ENCODE data around the gene MYO1D. TPM values are rescaled to one million over a fixed set of nuclear protein-coding genes. Genes with fewer than 3 reads are reported as not detected.

The MYO1D gene
- total and polyA plus RNA-seq, 4 donors, result 4.5 to 22.9 (median 13.3) TPM

GRCh38 chr17:32899236-32900013 lies 22.5 kb upstream of the MYO1D start:
- 75% methylated on average over 2 of the region's 2 CpGs for WGBS
- H3K27ac ChIP-seq (ENCODE audit: low read depth in 1 of 2, low read length in 2 of 2), result no peak overlapping the region
- no peaks in the 10 kb centered on the region for H3K27me3 ChIP-seq (ENCODE audit: control insufficient read depth in 4 of 4, insufficient read depth in 4 of 4, low read length in 3 of 4)

More at GRCh38 chr17:32899236-32900013, 22.5 kb upstream of the MYO1D start:
- H3K4me1 ChIP-seq (ENCODE audit: control insufficient read depth in 4 of 4, insufficient read depth in 4 of 4, low read length in 3 of 4), result no peaks in the 10 kb centered on the region
- no peaks in the 10 kb centered on the region for H3K36me3 ChIP-seq (ENCODE audit: control insufficient read depth in 4 of 4, insufficient read depth in 3 of 4, low read depth in 1 of 4, low read length in 3 of 4)
- DNase-seq (ENCODE audit: low spot score), result no peak
- TF ChIP-seq TAF1 (conservative IDR thresholded peaks at IDR 0.05) (no peak), NR2F2 (IDR thresholded peaks at IDR 0.05) (no peak), RXRA (IDR thresholded peaks at IDR 0.05) (no peak), GABPA (IDR thresholded peaks at IDR 0.05 in 1 of 2, conservative IDR thresholded peaks at IDR 0.05 in 1 of 2) (no peak), EGR1 (IDR thresholded peaks at IDR 0.05; ENCODE audit: low read depth in 2 of 2) (no peak), ZBTB33 (IDR thresholded peaks at IDR 0.05) (no peak), HNF4A (conservative IDR thresholded peaks at IDR 0.05) (no peak), MAX (IDR thresholded peaks at IDR 0.05) (no peak), JUND (IDR thresholded peaks at IDR 0.05) (no peak), CTCF (IDR thresholded peaks at IDR 0.05; ENCODE audit: low read depth, low read length, missing input control) (no peak), HNF4G (IDR thresholded peaks at IDR 0.05) (no peak), YY1 (IDR thresholded peaks at IDR 0.05) (no peak), FOXA1 (IDR thresholded peaks at IDR 0.05) (no peak), REST (IDR thresholded peaks at IDR 0.05) (no peak), ATF3 (IDR thresholded peaks at IDR 0.05) (no peak), FOXA2 (IDR thresholded peaks at IDR 0.05) (no peak), SP1 (IDR thresholded peaks at IDR 0.05) (no peak), RAD21 (IDR thresholded peaks at IDR 0.05) (no peak)
- no peak overlapping the region for H3K4me3 ChIP-seq (ENCODE audit: low read depth in 1 of 3, low read length in 3 of 3)
- H3K9me3 ChIP-seq (ENCODE audit: control insufficient read depth in 4 of 4, low read length in 3 of 4), result no peaks in the 10 kb centered on the region
- H3K9ac ChIP-seq (ENCODE audit: low read depth in 1 of 2, low read length in 2 of 2), result no peak overlapping the region

Measured in liver (tissue), 9 donors.